Mammary epithelial cell (primary cell): ENCODE results near the gene ATXN2L.

Experiments
- CTCF ChIP-seq, 2 donors: IDR thresholded peaks in 1 of 2; conservative IDR thresholded peaks in 1 of 2; 2 replicates each; pipeline ENCODE4 v1.5.1; 2011 to 2012; ENCODE audit warnings: inconsistent platforms in 2 of 2, low read length in 2 of 2, mild to moderate bottlenecking in 2 of 2, control low read depth in 1 of 2, low read depth in 1 of 2; ENCODE audit not compliant: insufficient read depth in 1 of 2; ENCODE audit errors: extremely low read depth in 1 of 2
- EZH2 ChIP-seq: IDR thresholded peaks from 2 replicates; pipeline ENCODE4 v1.6.1; 2012; ENCODE audit warnings: low read length, inconsistent platforms, borderline replicate concordance

- TF ChIP-seq CTCF (conservative IDR thresholded peaks at IDR 0.05 in 1 of 2, IDR thresholded peaks at IDR 0.05 in 1 of 2; ENCODE audit: extremely low read depth in 1 of 2, insufficient read depth in 1 of 2, low read depth in 1 of 2, low read length in 2 of 2): no peak
- TF ChIP-seq EZH2: no peak
These were observed 15.7 kb downstream of the ATXN2L start for GRCh38 chr16:28838558-28838918.
